ENCODE results near the gene ACSF3. TPM values are rescaled to one million over a fixed set of nuclear protein-coding genes. Genes with fewer than 3 reads are reported as not detected.

ACSF3 gene
- total and polyA plus RNA-seq, 3 donors from 2014 or later: 30.3 to 70.1 (median 61.0) TPM

GRCh38 chr16:89178453-89179147 is 84.9 kb downstream of the ACSF3 start:
- Histone ChIP-seq H3K27me3 (no peaks in the 10 kb centered on the region), H3K9me3 (no peaks in the 10 kb centered on the region), H3K4me3 (no peak overlapping the region), H3K4me1 (no peaks in the 10 kb centered on the region), H3K36me3 (ENCODE audit: low read depth, missing control alignments) (no peaks in the 10 kb centered on the region), H3K27ac (no peak overlapping the region)
- 80 to 86% methylated on average over 8 to 24 of the region's 24 CpGs for WGBS, 2 donors
- no peak for DNase-seq
- no peak for TF ChIP-seq CTCF (IDR thresholded peaks at IDR 0.05)
- no peak for TF ChIP-seq POLR2A (IDR thresholded peaks at IDR 0.05)
- intact Hi-C loops (cut with DNase I; ENCODE audit: low total_unique reads): no loop called here

- no peaks in the 10 kb centered on the region for H3K9me3 ChIP-seq
- WGBS, 2 donors: 80 to 81% methylated on average over 1 to 19 of the region's 19 CpGs
- no peaks in the 10 kb centered on the region for H3K27me3 ChIP-seq
- no peak overlapping the region for H3K4me3 ChIP-seq
- no peak for DNase-seq
- H3K27ac ChIP-seq: no peak overlapping the region
- no peaks in the 10 kb centered on the region for H3K36me3 ChIP-seq (ENCODE audit: low read depth, missing control alignments)
- TF ChIP-seq POLR2A (IDR thresholded peaks at IDR 0.05): no peak
- TF ChIP-seq CTCF (IDR thresholded peaks at IDR 0.05): no peak
- H3K4me1 ChIP-seq: no peaks in the 10 kb centered on the region
- intact Hi-C loops (cut with DNase I; ENCODE audit: low total_unique reads): no loop called here
Observed at GRCh38 chr16:89179148-89179484, 85.5 kb downstream of the ACSF3 start.

GRCh38 chr16:89179656-89180315 is 86.1 kb downstream of the ACSF3 start:
- no peak for DNase-seq
- 81 to 87% methylated on average over 10 to 25 of the region's 25 CpGs for WGBS, 2 donors
- intact Hi-C loops (cut with DNase I; ENCODE audit: low total_unique reads): no loop called here
- no peak overlapping the region for H3K27ac ChIP-seq
- no peak overlapping the region for H3K4me3 ChIP-seq
- no peaks in the 10 kb centered on the region for H3K4me1 ChIP-seq
- H3K9me3 ChIP-seq: no peaks in the 10 kb centered on the region
- no peaks in the 10 kb centered on the region for H3K36me3 ChIP-seq (ENCODE audit: low read depth, missing control alignments)
- H3K27me3 ChIP-seq: no peaks in the 10 kb centered on the region
- TF ChIP-seq POLR2A (IDR thresholded peaks at IDR 0.05) (no peak), CTCF (IDR thresholded peaks at IDR 0.05) (no peak)

- H3K27me3 ChIP-seq: no peaks in the 10 kb centered on the region
- intact Hi-C loops (cut with DNase I; ENCODE audit: low total_unique reads): no loop called here
- no peaks in the 10 kb centered on the region for H3K9me3 ChIP-seq
- WGBS, 2 donors: 45 to 50% methylated on average over 10 to 13 of the region's 13 CpGs
- no peaks in the 10 kb centered on the region for H3K4me1 ChIP-seq
- H3K4me3 ChIP-seq: no peak overlapping the region
- TF ChIP-seq POLR2A (IDR thresholded peaks at IDR 0.05): no peak
- TF ChIP-seq CTCF (IDR thresholded peaks at IDR 0.05): no peak
- DNase-seq: no peak
- H3K27ac ChIP-seq: no peak overlapping the region
- no peaks in the 10 kb centered on the region for H3K36me3 ChIP-seq (ENCODE audit: low read depth, missing control alignments)
Observed at GRCh38 chr16:89183463-89183862, 89.8 kb downstream of the ACSF3 start.

Measured in testis (tissue), 3 donors.